ENCODE results near the gene CEP44. TPM values are rescaled to one million over a fixed set of nuclear protein-coding genes. Genes with fewer than 3 reads are reported as not detected.

Gene CEP44
- total RNA-seq, 1 donor from 2014 or later = 17.4 TPM

DNA sequence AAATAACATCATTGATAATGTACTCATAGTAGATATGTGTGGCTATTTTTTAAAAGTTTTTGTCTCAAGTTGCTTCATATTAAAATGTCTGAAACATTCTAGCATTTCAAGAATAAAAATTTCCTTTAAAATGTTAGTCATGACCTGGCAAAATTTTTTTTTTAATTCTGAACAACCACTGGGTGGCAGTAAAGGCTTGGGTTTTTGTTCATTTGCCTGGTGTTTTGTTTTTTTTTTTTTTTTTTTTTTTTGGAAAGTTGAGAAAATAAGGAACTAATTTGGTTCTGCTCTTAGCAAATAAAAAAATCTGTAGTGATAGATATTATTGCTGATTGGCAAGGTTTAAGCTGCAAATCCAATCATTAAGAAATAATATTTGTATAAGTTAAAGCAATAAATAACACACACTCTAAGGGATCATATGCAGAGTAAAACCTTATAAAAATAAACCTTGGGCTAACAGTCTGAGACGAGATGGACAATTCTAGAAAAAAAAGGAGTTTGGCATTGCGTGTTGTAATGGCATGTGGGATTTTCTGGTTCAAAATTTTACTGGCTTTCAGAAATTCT lies 81.4 kb downstream of the CEP44 start:
- TF ChIP-seq POLR2AphosphoS5 (IDR thresholded peaks at IDR 0.05; ENCODE audit: insufficient read depth in 1 of 2, low read depth in 1 of 2) (peak in 1 of 2 donors; percentile 26), POLR2A (IDR thresholded peaks at IDR 0.05) (no peak), CTCF (IDR thresholded peaks at IDR 0.05) (peak; percentile 18 to 38 (median 32))
- DNase-seq (ENCODE audit: extremely low spot score in 2 of 2) = no peak
- no peak overlapping the region for H3K27ac ChIP-seq

GRCh38 chr4:174369985-174370384 lies 86.3 kb downstream of the CEP44 start:
- no peaks in the 10 kb centered on the region for H3K4me1 ChIP-seq
- H3K9me3 ChIP-seq = no peaks in the 10 kb centered on the region
- no peak for DNase-seq (ENCODE audit: extremely low spot score in 2 of 2)
- no peaks in the 10 kb centered on the region for H3K36me3 ChIP-seq
- H3K27me3 ChIP-seq = no peaks in the 10 kb centered on the region
- no peak overlapping the region for H3K4me3 ChIP-seq
- H3K27ac ChIP-seq = no peak overlapping the region
- TF ChIP-seq POLR2AphosphoS5 (IDR thresholded peaks at IDR 0.05; ENCODE audit: insufficient read depth in 1 of 2, low read depth in 1 of 2) (peak in 1 of 2 donors; percentile 52), POLR2A (IDR thresholded peaks at IDR 0.05) (no peak)
- intact Hi-C loops (cut with DNase I) = loop anchor here (5.0 kb wide), 1 partner anchor 262 kb away; no protein-coding TSS in a partner anchor

More for the DNA sequence above, 81.4 kb downstream of the CEP44 start:
- no peak overlapping the region for H3K4me3 ChIP-seq
- intact Hi-C loops (cut with DNase I) = loop anchor here (5.0 kb wide), 1 partner anchor 267 kb away; no protein-coding TSS in a partner anchor
- no peaks in the 10 kb centered on the region for H3K4me1 ChIP-seq
- H3K27me3 ChIP-seq = no peaks in the 10 kb centered on the region
- no peaks in the 10 kb centered on the region for H3K9me3 ChIP-seq
- no peaks in the 10 kb centered on the region for H3K36me3 ChIP-seq

- Histone ChIP-seq H3K27ac (no peak overlapping the region), H3K36me3 (no peaks in the 10 kb centered on the region), H3K4me3 (no peak overlapping the region), H3K9me3 (no peaks in the 10 kb centered on the region), H3K4me1 (no peaks in the 10 kb centered on the region), H3K27me3 (no peaks in the 10 kb centered on the region)
- TF ChIP-seq CTCF (IDR thresholded peaks at IDR 0.05) (no peak), POLR2AphosphoS5 (IDR thresholded peaks at IDR 0.05; ENCODE audit: insufficient read depth in 1 of 2, low read depth in 1 of 2) (no peak), POLR2A (IDR thresholded peaks at IDR 0.05) (no peak)
- intact Hi-C loops (cut with DNase I) = no loop called here
- no peak for DNase-seq (ENCODE audit: extremely low spot score in 2 of 2)
Measured at GRCh38 chr4:174373821-174374220, 90.1 kb downstream of the CEP44 start.

GRCh38 chr4:174375422-174375821 lies 91.7 kb downstream of the CEP44 start:
- Histone ChIP-seq H3K27me3 (no peaks in the 10 kb centered on the region), H3K4me1 (no peaks in the 10 kb centered on the region), H3K4me3 (no peak overlapping the region), H3K36me3 (no peaks in the 10 kb centered on the region), H3K27ac (no peak overlapping the region), H3K9me3 (no peaks in the 10 kb centered on the region)
- DNase-seq (ENCODE audit: extremely low spot score in 2 of 2) = no peak
- TF ChIP-seq CTCF (IDR thresholded peaks at IDR 0.05) = no peak
- no peak for TF ChIP-seq POLR2A (IDR thresholded peaks at IDR 0.05)
- intact Hi-C loops (cut with DNase I) = no loop called here

DNA sequence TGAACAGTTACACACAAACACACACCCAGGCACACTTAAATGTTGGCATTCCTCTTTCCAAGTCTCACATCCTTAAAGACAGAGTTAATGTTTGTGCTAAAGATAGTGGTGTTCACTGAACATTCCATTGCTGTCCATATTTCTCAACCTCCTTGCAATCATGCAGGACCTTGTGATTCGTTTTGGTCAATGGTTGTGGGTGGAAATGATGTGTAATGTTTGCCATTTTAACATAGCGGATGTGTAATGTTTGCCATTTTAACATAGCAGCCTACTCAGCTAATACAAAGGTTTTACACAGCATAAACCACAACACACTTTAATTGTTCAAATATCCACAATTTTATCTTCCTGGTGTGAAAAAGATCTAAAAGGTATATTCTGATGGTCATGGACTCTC lies 93.9 kb downstream of the CEP44 start:
- Histone ChIP-seq H3K9me3 (no peaks in the 10 kb centered on the region), H3K27me3 (no peaks in the 10 kb centered on the region), H3K36me3 (no peaks in the 10 kb centered on the region), H3K4me1 (no peaks in the 10 kb centered on the region), H3K27ac (no peak overlapping the region), H3K4me3 (no peak overlapping the region)
- no peak for DNase-seq (ENCODE audit: extremely low spot score in 2 of 2)
- intact Hi-C loops (cut with DNase I) = no loop called here
- TF ChIP-seq POLR2AphosphoS5 (IDR thresholded peaks at IDR 0.05; ENCODE audit: insufficient read depth in 1 of 2, low read depth in 1 of 2) (no peak), POLR2A (IDR thresholded peaks at IDR 0.05) (no peak), CTCF (IDR thresholded peaks at IDR 0.05) (no peak)
